Panc1 (cell line): ENCODE results near the gene SNUPN. TPM values are rescaled to one million over a fixed set of nuclear protein-coding genes. Genes with fewer than 3 reads are reported as not detected.

Experiments
- ATAC-seq: fragments of 200-7000 bp; cut with Tn5 transposase; 2 replicates; pipeline ENCODE4 v1.9.1; 2020; ENCODE audit warnings: mild to moderate bottlenecking, moderate library complexity
- BruUV-seq: library from RNA; stranded (reverse); fragments of 400-500 nt; replicated peaks from 2 replicates; lab custom pipeline; 2021; lab: Mats Ljungman, UMichigan
- CTCF ChIA-PET: fragments of 300-600 bp; sonication (Branson Sonifier 250); formaldehyde crosslinking; loops from one replicate; lab custom pipeline; 2022; ENCODE audit warnings: antibody characterized with exemption; lab: Charles Lee
- POLR2A ChIA-PET: fragments of 300-600 bp; sonication (Branson Sonifier 250); formaldehyde crosslinking; loops from one replicate; lab custom pipeline; 2022; ENCODE audit warnings: antibody characterized with exemption; lab: Charles Lee
- DNase-seq: peaks from one replicate; pipeline ENCODE4 v3.0.0-alpha.2; 2010; ENCODE audit warnings: low read depth, low spot score
- H3K27ac ChIP-seq: 2 replicates; pipeline ENCODE4 v1.5.1; 2011; ENCODE audit warnings: mild to moderate bottlenecking, low read length, inconsistent platforms
- H3K27me3 ChIP-seq: fragments of 200-500 bp; sonication (Bioruptor generic); 2 replicates; pipeline ENCODE4 v1.6.0; 2014; ENCODE audit warnings: low read length, inconsistent platforms; ENCODE audit not compliant: control insufficient read depth, insufficient read depth
- H3K36me3 ChIP-seq: fragments of 200-500 bp; sonication (Bioruptor generic); 2 replicates; pipeline ENCODE4 v1.5.1; 2014; ENCODE audit warnings: inconsistent platforms, mild to moderate bottlenecking, low read length, moderate library complexity; ENCODE audit not compliant: control insufficient read depth, insufficient read depth
- H3K4me1 ChIP-seq: 2 replicates; pipeline ENCODE4 v1.5.1; 2011; ENCODE audit warnings: inconsistent platforms, mild to moderate bottlenecking, low read length, moderate library complexity; ENCODE audit not compliant: control insufficient read depth, insufficient read depth
- H3K4me3 ChIP-seq, 2 experiments: 2 replicates each; pipeline ENCODE4 v1.5.1; 2011 to 2012; ENCODE audit warnings: low read depth in 2 of 2, low read length in 2 of 2, mild to moderate bottlenecking in 2 of 2, inconsistent platforms in 1 of 2, moderate library complexity in 1 of 2
- H3K9me3 ChIP-seq: fragments of 200-500 bp; sonication (Bioruptor generic); 2 replicates; pipeline ENCODE4 v1.5.1; 2014; ENCODE audit warnings: low read depth, mild to moderate bottlenecking, inconsistent platforms, low read length, moderate library complexity; ENCODE audit not compliant: control insufficient read depth, insufficient read depth
- REST ChIP-seq, 2 experiments: IDR thresholded peaks; 2 replicates each; pipeline ENCODE4 v1.6.1; 2011 to 2012; ENCODE audit warnings: low read depth in 2 of 2, control low read depth in 1 of 2, low read length in 1 of 2, mild to moderate bottlenecking in 1 of 2, moderate library complexity in 1 of 2; ENCODE audit not compliant: insufficient read depth in 1 of 2
- in situ Hi-C: cut with HindIII; loops from 2 replicates; pipeline ENCODE4 v1.10.0; 2016; ENCODE audit warnings: low sequenced_read_pairs, low pct_unique_long_range_greater_than_20kb
- intact Hi-C: fragments of 100-400 bp; cut with micrococcal nuclease; formaldehyde crosslinking; loops from one replicate; pipeline ENCODE4 v1.10.0; 2022; ENCODE audit not compliant: unreplicated experiment
- total RNA-seq: library from RNA; stranded (reverse); gene quantifications from one replicate; pipeline ENCODE4 v1.2.1, GENCODE V29; 2021; ENCODE audit not compliant: unreplicated experiment

The SNUPN gene
- total RNA-seq, 1 experiment from 2014 or later, result 52.1 TPM

- in situ Hi-C loops, result no loop called here
- ATAC-seq, result no peak
These were observed 74.4 kb downstream of the SNUPN start for GRCh38 chr15:75551091-75551490.

More at GRCh38 chr15:75551091-75551490, 74.4 kb downstream of the SNUPN start:
- Histone ChIP-seq H3K9me3 (no peaks in the 10 kb centered on the region), H3K4me1 (no peaks in the 10 kb centered on the region), H3K4me3 (no peak overlapping the region), H3K36me3 (no peaks in the 10 kb centered on the region), H3K27ac (no peak overlapping the region), H3K27me3 (no peaks in the 10 kb centered on the region)
- no peak for TF ChIP-seq REST (IDR thresholded peaks at IDR 0.05; ENCODE audit: insufficient read depth in 1 of 2, low read depth in 2 of 2, low read length in 1 of 2)
- ChIA-PET CTCF (no interaction called here), POLR2A (no interaction called here)
- intact Hi-C loops, result no loop called here
- no peak for DNase-seq
- BruUV-seq, result no TSS peak

Other genes with a start within 250 kb of the SNUPN start
- 107 TPM for gene SIN3A, start 174.0 kb downstream of the SNUPN start, total RNA-seq
- 38.4 TPM for gene PTPN9, start 46.4 kb downstream of the SNUPN start, total RNA-seq
- gene IMP3, start 14.5 kb upstream of the SNUPN start, total RNA-seq, result 56.0 TPM
- 17.0 TPM for gene SNX33, start 22.2 kb upstream of the SNUPN start, total RNA-seq
- gene CSPG4, start 87.1 kb upstream of the SNUPN start, total RNA-seq, result 17.5 TPM
- gene UBE2Q2, start 217.7 kb upstream of the SNUPN start, total RNA-seq, result 39.2 TPM